ENCODE results near the gene PAM.

Gene PAM

DNA sequence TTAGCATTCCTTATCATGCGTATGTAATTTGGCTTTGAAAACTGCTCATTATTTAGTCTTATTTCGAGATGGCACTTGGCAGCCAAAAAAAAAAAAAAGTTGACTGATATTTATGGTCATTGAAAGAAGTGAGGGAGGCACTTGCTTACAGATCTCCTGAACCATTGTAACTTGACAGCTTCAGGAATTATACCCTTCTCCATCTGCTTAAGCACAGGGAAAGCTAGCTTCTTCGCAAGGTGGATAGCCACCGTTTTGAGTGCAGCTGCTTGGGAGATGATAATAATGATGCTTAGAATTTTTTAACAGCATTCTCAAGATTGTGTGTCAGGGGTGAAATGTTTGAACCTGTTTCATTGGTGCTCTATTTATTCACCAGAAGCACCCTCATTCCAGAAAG is 248.8 kb downstream of the PAM start:
- H3K27ac ChIP-seq (replicated peaks) = no peak overlapping the region
- DNase-seq (ENCODE audit: low read depth in 1 of 2, low spot score in 1 of 2) = no peak
- H3K4me3 ChIP-seq (replicated peaks; ENCODE audit: insufficient read depth, low read length) = no peak overlapping the region
- TF ChIP-seq, protein P1, sequence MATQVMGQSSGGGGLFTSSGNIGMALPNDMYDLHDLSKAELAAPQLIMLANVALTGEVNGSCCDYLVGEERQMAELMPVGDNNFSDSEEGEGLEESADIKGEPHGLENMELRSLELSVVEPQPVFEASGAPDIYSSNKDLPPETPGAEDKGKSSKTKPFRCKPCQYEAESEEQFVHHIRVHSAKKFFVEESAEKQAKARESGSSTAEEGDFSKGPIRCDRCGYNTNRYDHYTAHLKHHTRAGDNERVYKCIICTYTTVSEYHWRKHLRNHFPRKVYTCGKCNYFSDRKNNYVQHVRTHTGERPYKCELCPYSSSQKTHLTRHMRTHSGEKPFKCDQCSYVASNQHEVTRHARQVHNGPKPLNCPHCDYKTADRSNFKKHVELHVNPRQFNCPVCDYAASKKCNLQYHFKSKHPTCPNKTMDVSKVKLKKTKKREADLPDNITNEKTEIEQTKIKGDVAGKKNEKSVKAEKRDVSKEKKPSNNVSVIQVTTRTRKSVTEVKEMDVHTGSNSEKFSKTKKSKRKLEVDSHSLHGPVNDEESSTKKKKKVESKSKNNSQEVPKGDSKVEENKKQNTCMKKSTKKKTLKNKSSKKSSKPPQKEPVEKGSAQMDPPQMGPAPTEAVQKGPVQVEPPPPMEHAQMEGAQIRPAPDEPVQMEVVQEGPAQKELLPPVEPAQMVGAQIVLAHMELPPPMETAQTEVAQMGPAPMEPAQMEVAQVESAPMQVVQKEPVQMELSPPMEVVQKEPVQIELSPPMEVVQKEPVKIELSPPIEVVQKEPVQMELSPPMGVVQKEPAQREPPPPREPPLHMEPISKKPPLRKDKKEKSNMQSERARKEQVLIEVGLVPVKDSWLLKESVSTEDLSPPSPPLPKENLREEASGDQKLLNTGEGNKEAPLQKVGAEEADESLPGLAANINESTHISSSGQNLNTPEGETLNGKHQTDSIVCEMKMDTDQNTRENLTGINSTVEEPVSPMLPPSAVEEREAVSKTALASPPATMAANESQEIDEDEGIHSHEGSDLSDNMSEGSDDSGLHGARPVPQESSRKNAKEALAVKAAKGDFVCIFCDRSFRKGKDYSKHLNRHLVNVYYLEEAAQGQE (IDR thresholded peaks at IDR 0.05; ENCODE audit: insufficient replicate concordance, low read depth) = no peak
- TF ChIP-seq GABPA (IDR thresholded peaks at IDR 0.05; ENCODE audit: low read depth) (no peak), POLR2AphosphoS5 (IDR thresholded peaks at IDR 0.05; ENCODE audit: low read depth) (no peak), SPI1 (IDR thresholded peaks at IDR 0.05; ENCODE audit: borderline replicate concordance, low read depth) (no peak)
- TF ChIP-seq, protein P2, sequence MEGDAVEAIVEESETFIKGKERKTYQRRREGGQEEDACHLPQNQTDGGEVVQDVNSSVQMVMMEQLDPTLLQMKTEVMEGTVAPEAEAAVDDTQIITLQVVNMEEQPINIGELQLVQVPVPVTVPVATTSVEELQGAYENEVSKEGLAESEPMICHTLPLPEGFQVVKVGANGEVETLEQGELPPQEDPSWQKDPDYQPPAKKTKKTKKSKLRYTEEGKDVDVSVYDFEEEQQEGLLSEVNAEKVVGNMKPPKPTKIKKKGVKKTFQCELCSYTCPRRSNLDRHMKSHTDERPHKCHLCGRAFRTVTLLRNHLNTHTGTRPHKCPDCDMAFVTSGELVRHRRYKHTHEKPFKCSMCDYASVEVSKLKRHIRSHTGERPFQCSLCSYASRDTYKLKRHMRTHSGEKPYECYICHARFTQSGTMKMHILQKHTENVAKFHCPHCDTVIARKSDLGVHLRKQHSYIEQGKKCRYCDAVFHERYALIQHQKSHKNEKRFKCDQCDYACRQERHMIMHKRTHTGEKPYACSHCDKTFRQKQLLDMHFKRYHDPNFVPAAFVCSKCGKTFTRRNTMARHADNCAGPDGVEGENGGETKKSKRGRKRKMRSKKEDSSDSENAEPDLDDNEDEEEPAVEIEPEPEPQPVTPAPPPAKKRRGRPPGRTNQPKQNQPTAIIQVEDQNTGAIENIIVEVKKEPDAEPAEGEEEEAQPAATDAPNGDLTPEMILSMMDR (IDR thresholded peaks at IDR 0.05; ENCODE audit: insufficient read depth, low read length) = no peak
- no peaks in the 10 kb centered on the region for H3K27me3 ChIP-seq (ENCODE audit: insufficient read depth, poor library complexity, severe bottlenecking)

DNA sequence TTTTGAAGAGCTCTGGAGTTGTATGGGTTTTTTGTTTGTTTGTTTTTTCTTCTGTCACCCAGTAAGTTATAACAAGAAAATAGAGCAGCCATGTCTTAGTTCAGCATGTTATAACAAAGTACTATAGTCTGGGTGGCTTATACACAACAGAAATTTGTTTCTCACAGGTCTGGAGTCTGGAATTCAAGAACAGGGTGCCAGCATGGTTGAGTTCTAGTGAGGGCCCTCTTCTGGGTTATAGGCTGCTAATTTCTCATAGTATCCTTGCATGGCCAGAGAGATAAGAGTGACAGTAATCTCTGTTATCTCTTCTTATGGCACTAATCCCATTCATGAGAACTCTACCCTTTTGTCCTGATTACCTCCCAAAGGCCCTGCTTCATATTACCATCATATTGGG is 250.2 kb downstream of the PAM start:
- Histone ChIP-seq H3K27me3 (ENCODE audit: insufficient read depth, poor library complexity, severe bottlenecking) (no peaks in the 10 kb centered on the region), H3K4me3 (replicated peaks; ENCODE audit: insufficient read depth, low read length) (no peak overlapping the region), H3K27ac (replicated peaks) (no peak overlapping the region)
- DNase-seq (ENCODE audit: low read depth in 1 of 2, low spot score in 1 of 2) = no peak
- TF ChIP-seq, protein P1 (IDR thresholded peaks at IDR 0.05; ENCODE audit: insufficient replicate concordance, low read depth) = no peak
- TF ChIP-seq, protein P2 (IDR thresholded peaks at IDR 0.05; ENCODE audit: insufficient read depth, low read length) = no peak
- TF ChIP-seq POLR2AphosphoS5 (IDR thresholded peaks at IDR 0.05; ENCODE audit: low read depth) = no peak
- no peak for TF ChIP-seq SPI1 (IDR thresholded peaks at IDR 0.05; ENCODE audit: borderline replicate concordance, low read depth)
- TF ChIP-seq GABPA (IDR thresholded peaks at IDR 0.05; ENCODE audit: low read depth) = no peak

DNA sequence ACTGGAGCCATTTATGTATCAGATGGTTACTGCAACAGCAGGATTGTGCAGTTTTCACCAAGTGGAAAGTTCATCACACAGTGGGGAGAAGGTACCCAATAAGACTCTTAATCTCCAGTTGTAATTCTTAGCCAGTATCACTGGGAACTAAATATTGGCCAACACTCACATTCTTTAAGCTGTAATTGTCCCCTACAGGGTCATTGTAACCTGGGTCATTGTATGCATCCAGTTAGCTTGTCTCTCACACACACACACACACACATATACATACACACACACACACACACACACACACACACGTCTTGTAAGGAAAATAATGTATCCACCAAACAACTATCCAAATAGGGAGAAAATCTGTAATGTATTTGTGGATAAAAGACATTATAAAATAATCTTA is 251.8 kb downstream of the PAM start:
- Histone ChIP-seq H3K4me3 (replicated peaks; ENCODE audit: insufficient read depth, low read length) (no peak overlapping the region), H3K27me3 (ENCODE audit: insufficient read depth, poor library complexity, severe bottlenecking) (no peaks in the 10 kb centered on the region), H3K27ac (replicated peaks) (no peak overlapping the region)
- TF ChIP-seq GABPA (IDR thresholded peaks at IDR 0.05; ENCODE audit: low read depth) = no peak
- TF ChIP-seq, protein P2 (IDR thresholded peaks at IDR 0.05; ENCODE audit: insufficient read depth, low read length) = no peak
- no peak for TF ChIP-seq POLR2AphosphoS5 (IDR thresholded peaks at IDR 0.05; ENCODE audit: low read depth)
- TF ChIP-seq, protein P1 (IDR thresholded peaks at IDR 0.05; ENCODE audit: insufficient replicate concordance, low read depth) = no peak
- no peak for TF ChIP-seq SPI1 (IDR thresholded peaks at IDR 0.05; ENCODE audit: borderline replicate concordance, low read depth)
- no peak for DNase-seq (ENCODE audit: low read depth in 1 of 2, low spot score in 1 of 2)
